ENCODE measurements around the gene NAA50.

DNA sequence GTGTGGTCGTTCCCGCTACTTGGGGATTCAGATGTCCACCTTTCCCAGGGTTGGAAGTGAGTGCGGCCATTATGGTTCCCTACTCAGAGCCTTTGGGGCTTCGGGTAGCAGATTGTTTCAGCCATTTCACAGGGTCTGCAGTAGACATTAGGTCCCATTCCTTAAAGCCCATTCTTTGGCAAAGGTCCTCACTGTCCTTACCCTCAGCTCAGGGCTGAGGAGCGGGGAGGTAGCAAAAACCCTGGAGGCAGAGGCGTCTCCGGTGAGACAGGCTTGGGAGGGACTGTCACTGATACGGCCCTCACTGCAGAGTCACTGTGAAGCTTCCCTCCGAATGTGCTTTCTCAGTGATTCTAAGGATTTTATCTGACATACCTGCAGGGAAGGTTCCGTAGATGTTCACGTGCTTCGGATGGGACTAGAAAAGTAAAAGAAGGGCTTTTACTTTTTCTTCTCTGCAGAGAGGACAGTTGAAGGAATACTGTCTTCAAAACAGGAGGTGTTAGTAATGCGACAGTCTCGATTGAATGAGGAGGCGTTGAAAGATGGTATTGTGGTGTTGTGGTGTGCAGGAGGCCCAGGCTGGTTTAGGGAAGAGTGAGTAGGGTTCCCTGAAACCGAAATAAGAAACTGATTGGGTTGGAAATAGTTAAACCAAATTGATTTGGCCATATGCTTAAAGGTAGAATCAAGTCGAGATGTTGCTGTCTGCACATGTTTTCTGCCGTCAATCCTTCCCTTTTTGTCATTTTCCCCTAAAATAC, 1.4 kb upstream of the NAA50 start:
- TF ChIP-seq POLR2A (IDR thresholded peaks at IDR 0.05; ENCODE audit: low read depth, low read length) (no peak), TAF1 (IDR thresholded peaks at IDR 0.05; ENCODE audit: borderline replicate concordance, low read depth, low read length) (no peak), POLR2AphosphoS5 (IDR thresholded peaks at IDR 0.05; ENCODE audit: low read depth, low read length) (no peak)
